ENCODE data around the gene OIT3. TPM values are rescaled to one million over a fixed set of nuclear protein-coding genes. Genes with fewer than 3 reads are reported as not detected.

The OIT3 gene
- total RNA-seq, 1 experiment from 2014 or later: not detected

DNA sequence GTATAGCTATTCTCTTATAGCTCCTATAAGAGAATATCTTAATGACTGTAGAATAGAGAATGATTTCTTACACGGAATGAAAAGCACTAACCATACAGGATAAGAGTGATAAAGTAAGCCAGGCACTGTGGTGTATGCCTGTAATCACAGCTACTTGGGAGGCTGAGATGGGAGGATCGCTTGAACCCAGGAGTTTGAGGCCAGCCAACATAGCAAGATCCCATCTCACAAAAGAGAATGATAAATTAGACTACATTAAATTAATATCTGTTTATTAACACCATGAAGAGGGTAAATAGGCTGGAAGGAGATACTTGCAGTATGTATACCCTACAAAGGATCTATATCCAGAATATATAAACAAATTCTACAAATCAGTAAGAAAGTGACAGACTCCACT lies 12.2 kb upstream of the OIT3 start:
- Mint-ChIP-seq H3K36me3 (ENCODE audit: insufficient read depth, unreplicated experiment) (peaks cover 38% of the 10 kb centered on the region), H3K9me3 (ENCODE audit: unreplicated experiment) (peaks cover 18% of the 10 kb centered on the region), H3K4me3 (ENCODE audit: unreplicated experiment) (no peak overlapping the region), H3K4me1 (ENCODE audit: low read depth, unreplicated experiment) (no peaks in the 10 kb centered on the region), H3K27ac (ENCODE audit: unreplicated experiment) (no peak overlapping the region), H3K27me3 (ENCODE audit: insufficient read depth, unreplicated experiment) (no peaks in the 10 kb centered on the region)
- POLR2A ChIA-PET: no interaction called here
- TF ChIP-seq, protein P1, sequence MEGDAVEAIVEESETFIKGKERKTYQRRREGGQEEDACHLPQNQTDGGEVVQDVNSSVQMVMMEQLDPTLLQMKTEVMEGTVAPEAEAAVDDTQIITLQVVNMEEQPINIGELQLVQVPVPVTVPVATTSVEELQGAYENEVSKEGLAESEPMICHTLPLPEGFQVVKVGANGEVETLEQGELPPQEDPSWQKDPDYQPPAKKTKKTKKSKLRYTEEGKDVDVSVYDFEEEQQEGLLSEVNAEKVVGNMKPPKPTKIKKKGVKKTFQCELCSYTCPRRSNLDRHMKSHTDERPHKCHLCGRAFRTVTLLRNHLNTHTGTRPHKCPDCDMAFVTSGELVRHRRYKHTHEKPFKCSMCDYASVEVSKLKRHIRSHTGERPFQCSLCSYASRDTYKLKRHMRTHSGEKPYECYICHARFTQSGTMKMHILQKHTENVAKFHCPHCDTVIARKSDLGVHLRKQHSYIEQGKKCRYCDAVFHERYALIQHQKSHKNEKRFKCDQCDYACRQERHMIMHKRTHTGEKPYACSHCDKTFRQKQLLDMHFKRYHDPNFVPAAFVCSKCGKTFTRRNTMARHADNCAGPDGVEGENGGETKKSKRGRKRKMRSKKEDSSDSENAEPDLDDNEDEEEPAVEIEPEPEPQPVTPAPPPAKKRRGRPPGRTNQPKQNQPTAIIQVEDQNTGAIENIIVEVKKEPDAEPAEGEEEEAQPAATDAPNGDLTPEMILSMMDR (IDR thresholded peaks at IDR 0.05; ENCODE audit: insufficient read depth in 1 of 2, low read depth in 1 of 2, low read length in 1 of 2, severe bottlenecking in 1 of 2, unreplicated experiment in 1 of 2): no peak
- Histone ChIP-seq H3K4me1 (no peaks in the 10 kb centered on the region), H3K9me3 (peaks cover 5% of the 10 kb centered on the region; the same call in 1 of the 2 replicates), H3K4me3 (ENCODE audit: low read depth, low read length) (no peak overlapping the region), H3K27me3 (replicated peaks; ENCODE audit: control insufficient read depth, insufficient read depth, low read length) (no peaks in the 10 kb centered on the region), H3K36me3 (ENCODE audit: control insufficient read depth, insufficient read depth, low read length) (no peaks in the 10 kb centered on the region)
- intact Hi-C loops (cut with micrococcal nuclease; ENCODE audit: unreplicated experiment): no loop called here
- CTCF ChIA-PET: interaction anchor here (0.6 kb wide), 1 partner anchor 11 kb away, joined by 3 read pairs; no protein-coding TSS in a partner anchor
- DNase-seq: no peak
- no TSS peak for BruUV-seq (replicated peaks)

DNA sequence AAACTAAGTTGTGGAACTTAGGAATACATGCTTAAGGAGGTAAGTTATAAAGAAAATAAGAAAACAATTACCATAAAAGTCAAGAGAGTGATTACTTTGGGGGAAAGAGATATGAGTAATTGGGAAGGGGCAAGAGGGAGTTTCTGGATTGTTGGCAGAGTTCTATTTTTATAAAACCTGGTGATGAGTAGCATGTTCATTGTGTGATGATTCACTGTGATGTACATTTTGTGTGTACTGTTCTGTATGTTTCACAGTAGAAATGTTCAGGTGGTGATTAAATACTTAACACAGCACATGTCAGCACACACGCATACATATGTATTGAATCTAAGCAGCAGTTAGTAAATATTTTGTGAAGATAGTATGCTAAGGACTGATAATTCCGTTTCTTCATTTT lies 9.7 kb upstream of the OIT3 start:
- intact Hi-C loops (cut with micrococcal nuclease; ENCODE audit: unreplicated experiment): no loop called here
- TF ChIP-seq, protein P1 (IDR thresholded peaks at IDR 0.05; ENCODE audit: insufficient read depth in 1 of 2, low read depth in 1 of 2, low read length in 1 of 2, severe bottlenecking in 1 of 2, unreplicated experiment in 1 of 2): no peak
- H3K27me3 ChIP-seq (replicated peaks; ENCODE audit: control insufficient read depth, insufficient read depth, low read length): no peaks in the 10 kb centered on the region

DNA sequence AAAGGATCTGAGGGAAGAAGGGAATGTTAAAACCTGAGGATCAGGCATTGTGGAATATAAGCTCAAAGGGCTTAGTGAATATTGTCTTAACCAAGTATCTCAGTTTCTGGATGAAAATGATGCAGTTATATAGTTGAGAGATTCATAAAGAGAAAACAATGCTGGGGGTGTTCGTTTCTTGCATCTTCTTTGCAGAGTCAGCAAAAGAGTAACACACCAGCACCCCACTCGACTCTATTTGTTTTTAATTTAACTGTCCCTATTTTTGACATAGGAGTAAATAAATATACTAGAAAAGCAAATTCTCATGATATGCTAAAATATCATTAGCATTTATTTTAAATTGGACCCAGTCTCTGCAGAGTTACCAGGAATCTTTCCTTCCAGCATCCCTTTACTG lies 7.6 kb upstream of the OIT3 start:
- H3K36me3 ChIP-seq (ENCODE audit: control insufficient read depth, insufficient read depth, low read length): no peaks in the 10 kb centered on the region
- peaks cover 25% of the 10 kb centered on the region for H3K36me3 Mint-ChIP-seq (ENCODE audit: insufficient read depth, unreplicated experiment)
- H3K4me1 ChIP-seq: no peaks in the 10 kb centered on the region
- H3K4me3 Mint-ChIP-seq (ENCODE audit: unreplicated experiment): no peak overlapping the region
- no peak overlapping the region for H3K27ac Mint-ChIP-seq (ENCODE audit: unreplicated experiment)
- no peaks in the 10 kb centered on the region for H3K9me3 ChIP-seq
- no peak overlapping the region for H3K4me3 ChIP-seq (ENCODE audit: low read depth, low read length)
- intact Hi-C loops (cut with micrococcal nuclease; ENCODE audit: unreplicated experiment): no loop called here
- no peaks in the 10 kb centered on the region for H3K4me1 Mint-ChIP-seq (ENCODE audit: low read depth, unreplicated experiment)
- no TSS peak for BruUV-seq (replicated peaks)
- no peaks in the 10 kb centered on the region for H3K27me3 ChIP-seq (replicated peaks; ENCODE audit: control insufficient read depth, insufficient read depth, low read length)
- ChIA-PET POLR2A (interaction anchor here (0.5 kb wide), 1 partner anchor 14 kb away, joined by 3 read pairs; no protein-coding TSS in a partner anchor), CTCF (no interaction called here)
- no peak for DNase-seq
- no peaks in the 10 kb centered on the region for H3K27me3 Mint-ChIP-seq (ENCODE audit: insufficient read depth, unreplicated experiment)
- TF ChIP-seq, protein P1 (IDR thresholded peaks at IDR 0.05; ENCODE audit: insufficient read depth in 1 of 2, low read depth in 1 of 2, low read length in 1 of 2, severe bottlenecking in 1 of 2, unreplicated experiment in 1 of 2): no peak
- H3K9me3 Mint-ChIP-seq (ENCODE audit: unreplicated experiment): no peaks in the 10 kb centered on the region

More for the DNA sequence above, 9.7 kb upstream of the OIT3 start:
- H3K36me3 Mint-ChIP-seq (ENCODE audit: insufficient read depth, unreplicated experiment): peaks cover 31% of the 10 kb centered on the region
- no TSS peak for BruUV-seq (replicated peaks)
- no peaks in the 10 kb centered on the region for H3K4me1 Mint-ChIP-seq (ENCODE audit: low read depth, unreplicated experiment)
- peaks cover 10% of the 10 kb centered on the region for H3K9me3 Mint-ChIP-seq (ENCODE audit: unreplicated experiment)
- Histone ChIP-seq H3K4me1 (no peaks in the 10 kb centered on the region), H3K4me3 (ENCODE audit: low read depth, low read length) (no peak overlapping the region), H3K9me3 (0 out of 2 replicates have a peak, but pooled peaks cover 5% of the 10 kb centered on the region), H3K36me3 (ENCODE audit: control insufficient read depth, insufficient read depth, low read length) (no peaks in the 10 kb centered on the region)
- H3K27ac Mint-ChIP-seq (ENCODE audit: unreplicated experiment): no peak overlapping the region
- ChIA-PET POLR2A (no interaction called here), CTCF (interaction anchor here (0.6 kb wide), 1 partner anchor 53 kb away, joined by 3 read pairs; no protein-coding TSS in a partner anchor)
- no peak for DNase-seq
- H3K27me3 Mint-ChIP-seq (ENCODE audit: insufficient read depth, unreplicated experiment): no peaks in the 10 kb centered on the region
- H3K4me3 Mint-ChIP-seq (ENCODE audit: unreplicated experiment): no peak overlapping the region

Measured in Caco-2 (cell line).